Progenitor cell of endocrine pancreas (in vitro differentiated cells): ENCODE results near the gene IL6R. TPM values are rescaled to one million over a fixed set of nuclear protein-coding genes. Genes with fewer than 3 reads are reported as not detected.

Experiments used
- DNase-seq: peaks from one replicate; pipeline ENCODE4 v3.0.0; 2021; ENCODE audit warnings: low spot score; ENCODE audit not compliant: unreplicated experiment
- H3K27ac Mint-ChIP-seq: 2 replicates; pipeline ENCODE4 v1.8.0; 2021; ENCODE audit warnings: mild to moderate bottlenecking, moderate library complexity, mixed read lengths
- H3K27me3 Mint-ChIP-seq: 2 replicates; pipeline ENCODE4 v1.8.0; 2021; ENCODE audit warnings: mixed read lengths
- H3K36me3 Mint-ChIP-seq: 2 replicates; pipeline ENCODE4 v1.8.0; 2022; ENCODE audit warnings: mixed read lengths; ENCODE audit not compliant: insufficient read depth
- H3K4me1 Mint-ChIP-seq: 2 replicates; pipeline ENCODE4 v1.8.0; 2021; ENCODE audit warnings: low read depth, mixed read lengths
- H3K4me3 Mint-ChIP-seq: 2 replicates; pipeline ENCODE4 v1.8.0; 2021; ENCODE audit warnings: low read depth, mild to moderate bottlenecking, moderate library complexity, mixed read lengths
- H3K9me3 Mint-ChIP-seq: 2 replicates; pipeline ENCODE4 v1.8.0; 2021; ENCODE audit warnings: low read depth, mixed read lengths
- CTCF ChIP-seq: fragments of 200-600 bp; sonication (generic); IDR thresholded peaks from one replicate; pipeline ENCODE4 v1.5.0; 2021; ENCODE audit warnings: antibody characterized with exemption, mild to moderate bottlenecking; ENCODE audit not compliant: unreplicated experiment
- total RNA-seq: library from RNA; stranded (reverse); gene quantifications from 2 replicates; pipeline ENCODE4 v1.2.1, GENCODE V29; 2021

Gene IL6R
- total RNA-seq, 1 donor from 2014 or later = 3.1 TPM

- Mint-ChIP-seq H3K27me3 (no peaks in the 10 kb centered on the region), H3K4me3 (no peak overlapping the region), H3K36me3 (no peaks in the 10 kb centered on the region), H3K9me3 (no peaks in the 10 kb centered on the region), H3K27ac (no peak overlapping the region), H3K4me1 (no peaks in the 10 kb centered on the region)
- no peak for DNase-seq
- no peak for TF ChIP-seq CTCF
Observed at GRCh38 chr1:154478013-154478412, 72.9 kb downstream of the IL6R start.

GRCh38 chr1:154478639-154479038 lies 73.5 kb downstream of the IL6R start:
- no peaks in the 10 kb centered on the region for H3K9me3 Mint-ChIP-seq
- no peaks in the 10 kb centered on the region for H3K36me3 Mint-ChIP-seq
- H3K4me3 Mint-ChIP-seq = no peak overlapping the region
- no peak overlapping the region for H3K27ac Mint-ChIP-seq
- no peak for DNase-seq
- TF ChIP-seq CTCF = no peak
- H3K4me1 Mint-ChIP-seq = no peaks in the 10 kb centered on the region
- H3K27me3 Mint-ChIP-seq = no peaks in the 10 kb centered on the region

- no peak overlapping the region for H3K4me3 Mint-ChIP-seq
- no peak overlapping the region for H3K27ac Mint-ChIP-seq
- peak; percentile 63 for DNase-seq
- no peaks in the 10 kb centered on the region for H3K36me3 Mint-ChIP-seq
- H3K9me3 Mint-ChIP-seq = no peaks in the 10 kb centered on the region
- peaks cover 4% of the 10 kb centered on the region for H3K27me3 Mint-ChIP-seq
- peak; percentile 85 for TF ChIP-seq CTCF
- no peaks in the 10 kb centered on the region for H3K4me1 Mint-ChIP-seq
Observed at GRCh38 chr1:154479764-154480421, 74.8 kb downstream of the IL6R start.

- no peak for DNase-seq
- H3K27me3 Mint-ChIP-seq = peaks cover 8% of the 10 kb centered on the region
- no peaks in the 10 kb centered on the region for H3K9me3 Mint-ChIP-seq
- H3K4me3 Mint-ChIP-seq = no peak overlapping the region
- no peaks in the 10 kb centered on the region for H3K4me1 Mint-ChIP-seq
- no peak for TF ChIP-seq CTCF
- no peak overlapping the region for H3K27ac Mint-ChIP-seq
- H3K36me3 Mint-ChIP-seq = no peaks in the 10 kb centered on the region
Observed at GRCh38 chr1:154481053-154481452, 75.9 kb downstream of the IL6R start.

GRCh38 chr1:154483941-154484803 lies 79.0 kb downstream of the IL6R start:
- Mint-ChIP-seq H3K36me3 (no peaks in the 10 kb centered on the region), H3K4me1 (no peaks in the 10 kb centered on the region), H3K9me3 (no peaks in the 10 kb centered on the region), H3K27me3 (peaks cover 18% of the 10 kb centered on the region), H3K4me3 (no peak overlapping the region), H3K27ac (no peak overlapping the region)
- DNase-seq = no peak
- TF ChIP-seq CTCF = no peak
